GM19023 (cell line): ENCODE results near the gene MINAR2.

Experiments used
- ATAC-seq: cut with Tn5 transposase; IDR thresholded peaks from one replicate; pipeline ENCODE4 v1.9.1; 2021; ENCODE audit warnings: mild to moderate bottlenecking, moderate library complexity; ENCODE audit not compliant: unreplicated experiment

MINAR2 gene

GRCh38 chr5:129747572-129748407 lies at the start of gene MINAR2:
Gene MINAR2, plus strand, starts transcription at chr5:129748094. Its CDS starts 97 bp downstream, at chr5:129748191.
- ATAC-seq, result no peak

- no peak for ATAC-seq
Measured at GRCh38 chr5:129698661-129699060, 49.2 kb upstream of the MINAR2 start.

- ATAC-seq, result no peak
Measured at GRCh38 chr5:129716235-129716634, 31.7 kb upstream of the MINAR2 start.

- ATAC-seq, result no peak
Measured at GRCh38 chr5:129716651-129717050, 31.2 kb upstream of the MINAR2 start.

- ATAC-seq, result no peak
Measured at GRCh38 chr5:129717751-129718310, 30.1 kb upstream of the MINAR2 start.

GRCh38 chr5:129718471-129719090 lies 29.3 kb upstream of the MINAR2 start:
- ATAC-seq, result no peak

DNA sequence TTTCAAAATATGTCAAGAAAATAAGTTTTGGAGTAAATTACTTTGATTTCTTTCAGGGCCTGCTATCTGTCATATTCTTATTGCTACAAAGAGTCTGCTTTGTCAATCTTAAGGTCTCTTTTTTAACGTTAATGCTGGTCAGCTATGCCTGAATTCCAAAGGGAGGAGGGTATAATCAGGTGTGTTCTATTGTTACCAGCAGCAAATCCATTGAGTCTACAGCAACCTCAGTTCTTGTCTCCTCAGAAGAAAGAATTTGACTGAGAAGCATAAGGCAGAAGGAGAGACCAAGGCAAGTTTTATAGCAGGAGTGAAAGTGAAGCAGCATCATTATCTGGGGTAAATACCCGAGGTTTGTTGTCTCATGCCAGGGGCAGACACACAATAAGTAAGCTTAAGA lies 23.7 kb upstream of the MINAR2 start:
- ATAC-seq, result no peak

DNA sequence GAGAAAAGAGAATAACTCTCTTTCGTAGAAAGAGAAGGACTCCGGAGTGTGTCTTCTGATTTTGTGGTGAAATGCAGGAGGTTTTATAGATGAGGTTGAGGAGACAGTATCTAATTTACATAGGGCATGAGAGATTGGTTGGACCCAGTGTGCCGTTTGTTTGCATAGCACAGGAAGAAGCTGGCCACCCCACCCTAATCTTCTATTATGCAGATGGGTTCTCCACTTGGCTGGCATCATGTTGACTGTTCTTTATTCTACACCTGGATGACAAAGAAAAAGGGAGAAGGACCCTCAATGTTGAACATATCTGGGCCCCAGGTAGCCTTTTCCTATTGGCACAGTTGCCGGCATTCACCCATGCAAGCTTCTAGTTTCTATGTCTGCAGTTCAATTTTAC lies 23.2 kb upstream of the MINAR2 start:
- ATAC-seq, result no peak

- ATAC-seq, result no peak
Measured at GRCh38 chr5:129739773-129740172, 8.1 kb upstream of the MINAR2 start.

DNA sequence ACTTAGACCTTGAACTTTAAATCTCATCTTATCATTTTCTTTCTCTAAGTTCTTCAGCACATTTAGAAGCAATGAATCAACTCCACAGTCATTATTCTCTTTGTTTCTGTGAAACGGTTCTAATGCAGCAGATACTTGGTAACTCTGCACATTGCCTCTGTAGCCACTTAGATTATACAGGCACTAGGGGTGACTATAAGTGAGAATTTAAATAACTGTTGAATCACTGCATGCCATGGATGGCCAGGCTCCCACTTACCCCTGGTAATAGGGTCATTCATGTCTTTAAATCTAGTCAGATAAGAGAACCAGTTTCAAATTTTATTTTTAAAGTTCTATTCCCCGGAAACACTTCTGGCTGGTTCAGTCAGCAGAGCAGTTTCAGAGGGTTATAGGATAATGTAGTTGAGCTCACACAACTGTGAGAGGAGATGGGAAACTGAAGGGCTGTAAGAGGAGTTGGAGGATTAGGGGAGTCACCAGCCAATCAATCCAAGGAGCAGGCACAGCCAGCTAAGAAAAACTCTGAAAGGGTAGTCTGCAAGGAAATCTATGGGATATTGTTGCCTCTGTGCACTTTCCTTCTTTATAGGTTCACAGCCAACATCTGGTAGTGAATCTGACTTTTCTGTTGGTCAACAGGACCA lies 4.2 kb upstream of the MINAR2 start:
- ATAC-seq, result no peak

GRCh38 chr5:129745997-129746396 lies 1.9 kb upstream of the MINAR2 start:
- no peak for ATAC-seq

DNA sequence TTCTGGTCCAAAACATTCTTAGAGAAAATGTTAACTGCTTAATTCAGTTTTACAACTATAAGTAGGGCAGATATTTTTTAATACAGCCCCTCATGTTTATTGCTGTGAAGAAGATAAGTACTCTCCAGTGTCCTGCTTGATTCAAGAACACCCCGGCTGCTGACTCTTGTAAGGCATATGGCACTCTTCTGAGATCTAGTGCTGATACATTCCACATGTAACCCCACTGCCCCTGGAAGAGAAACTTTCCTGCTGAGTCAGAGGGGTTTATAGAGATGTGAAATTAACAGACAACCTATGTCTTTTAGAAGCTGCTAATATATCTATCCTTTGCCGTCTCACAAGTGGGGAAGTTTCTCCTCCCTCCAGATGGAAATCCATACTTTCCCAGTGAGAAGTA lies 1.0 kb upstream of the MINAR2 start:
- ATAC-seq, result no peak

GRCh38 chr5:129748913-129749880 lies 1.3 kb downstream of the MINAR2 start:
- ATAC-seq, result no peak

GRCh38 chr5:129760636-129761325 lies 12.9 kb downstream of the MINAR2 start:
- ATAC-seq, result no peak

DNA sequence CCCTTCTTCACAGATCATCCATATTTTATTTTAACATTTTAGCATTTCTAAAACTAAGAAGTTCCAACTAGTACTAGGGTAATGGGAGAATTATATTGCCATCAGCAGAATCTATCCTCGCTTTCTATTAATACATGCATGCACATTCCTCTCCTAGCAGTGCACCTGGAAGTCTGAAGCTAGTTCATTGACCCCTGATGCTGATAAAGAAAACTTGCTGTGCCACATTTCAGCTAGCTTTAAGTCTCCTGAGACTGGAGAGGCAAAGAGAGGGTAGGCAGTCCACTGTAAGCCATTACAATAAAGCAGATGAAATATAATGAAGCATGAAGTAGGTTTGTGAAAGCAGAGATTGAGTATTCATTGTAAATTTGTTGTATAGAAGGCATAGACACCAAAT lies 15.8 kb downstream of the MINAR2 start:
- ATAC-seq, result no peak

- ATAC-seq, result no peak
Measured at GRCh38 chr5:129766798-129767197, 18.9 kb downstream of the MINAR2 start.

DNA sequence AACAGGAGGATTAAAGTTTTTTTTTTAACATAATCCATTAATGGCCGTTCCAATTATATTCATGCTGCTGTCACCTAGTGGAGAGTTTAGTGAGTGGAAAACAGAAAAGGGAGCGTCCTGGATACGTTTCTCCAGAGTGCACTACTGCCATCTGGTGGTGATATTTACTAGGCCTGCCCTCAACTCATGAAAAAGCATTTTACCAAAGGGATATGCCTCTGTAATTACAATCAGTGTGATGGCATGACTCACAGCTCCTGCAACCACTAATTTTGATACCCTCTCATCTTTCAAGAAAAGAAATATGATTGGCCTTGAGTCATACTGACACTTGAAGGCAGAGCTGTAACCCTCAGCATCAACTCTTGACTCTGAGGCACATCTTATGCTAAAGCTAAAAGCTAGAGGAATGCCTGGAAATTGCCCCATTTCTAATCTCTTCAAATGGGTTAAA lies 20.1 kb downstream of the MINAR2 start:
- peak; percentile 92 for ATAC-seq

GRCh38 chr5:129768735-129769134 lies 20.8 kb downstream of the MINAR2 start:
- ATAC-seq, result no peak

DNA sequence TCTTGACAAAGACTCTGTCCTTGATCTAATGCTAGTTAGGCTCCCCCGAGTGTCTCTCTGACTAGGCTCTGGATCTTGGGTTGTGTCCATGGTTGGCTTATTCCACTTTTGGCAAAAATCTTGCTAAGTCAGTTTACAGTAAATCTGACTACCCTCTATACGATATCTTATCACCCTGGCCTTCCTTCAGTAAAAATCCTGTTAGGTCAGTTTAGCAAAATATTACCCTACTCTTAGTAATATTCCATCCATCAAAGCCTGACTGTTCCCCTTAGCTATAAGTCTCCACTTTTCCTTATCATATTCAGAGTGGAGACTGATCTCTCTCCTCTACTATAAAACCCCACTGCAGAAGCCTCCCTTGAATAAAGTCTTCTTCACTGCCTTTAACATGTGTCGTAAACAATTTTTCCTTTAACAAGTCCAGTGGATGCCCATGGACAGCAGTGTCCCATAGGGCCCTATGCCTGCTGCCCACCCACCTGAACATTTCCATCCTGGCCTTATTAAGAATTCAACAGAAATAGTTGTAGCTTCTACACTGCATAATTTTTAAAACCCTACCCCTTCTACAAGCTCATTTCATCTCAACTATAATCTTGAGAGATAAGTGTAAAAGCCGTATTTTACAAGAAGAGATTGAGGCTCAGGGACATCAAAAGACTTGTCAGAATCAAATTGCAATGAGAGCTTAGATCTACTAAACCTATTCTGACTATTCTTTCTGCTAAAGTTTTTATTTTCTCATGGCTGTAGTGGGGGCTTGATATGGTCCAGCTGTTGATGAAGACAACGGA lies 22.3 kb downstream of the MINAR2 start:
- ATAC-seq, result no peak
